ENCODE data around the gene ZC2HC1B. TPM values are rescaled to one million over a fixed set of nuclear protein-coding genes. Genes with fewer than 3 reads are reported as not detected.

ZC2HC1B gene
- total RNA-seq: not detected

GRCh38 chr6:143864234-143864633 is at the start of gene ZC2HC1B:
Gene ZC2HC1B (plus strand): TSS chr6:143864474. CDS start chr6:143864540, 66 bp downstream.

GRCh38 chr6:143842902-143843676 is 21.2 kb upstream of the ZC2HC1B start, which contains the start of gene LTV1:
Gene LTV1 (plus strand): TSS chr6:143843338. CDS start chr6:143843478, 140 bp downstream.

Small RNAs within 50 kb of the gene (small RNA-seq; reads per million reads assigned to genes)
- 0 to 0.09 reads per million in 2 donors for gene ZC2HC1B

Other genes with a start within 250 kb of the ZC2HC1B start
- gene PHACTR2, start 186.5 kb upstream of the ZC2HC1B start, total RNA-seq: 10 to 100 TPM; 19.6 to 24.1 TPM
- gene LTV1, start 21.1 kb upstream of the ZC2HC1B start, total RNA-seq: 10 to 100 TPM; 20.3 to 30.3 TPM
- gene PLAGL1, start 143.8 kb downstream of the ZC2HC1B start, total RNA-seq: 1 to 10 TPM in 1 of 2 donors, under 1 TPM in 1; 0.69 to 1.3 TPM
- 100 to 1,000 TPM; 106 to 156 TPM for gene SF3B5, start 231.1 kb downstream of the ZC2HC1B start, total RNA-seq

Measured in melanocyte of skin (primary cell).